Measurements from ENCODE around the gene PCDH12. TPM values are rescaled to one million over a fixed set of nuclear protein-coding genes. Genes with fewer than 3 reads are reported as not detected.

The PCDH12 gene
- total RNA-seq, 1 donor from 2014 or later: 3.2 TPM

DNA sequence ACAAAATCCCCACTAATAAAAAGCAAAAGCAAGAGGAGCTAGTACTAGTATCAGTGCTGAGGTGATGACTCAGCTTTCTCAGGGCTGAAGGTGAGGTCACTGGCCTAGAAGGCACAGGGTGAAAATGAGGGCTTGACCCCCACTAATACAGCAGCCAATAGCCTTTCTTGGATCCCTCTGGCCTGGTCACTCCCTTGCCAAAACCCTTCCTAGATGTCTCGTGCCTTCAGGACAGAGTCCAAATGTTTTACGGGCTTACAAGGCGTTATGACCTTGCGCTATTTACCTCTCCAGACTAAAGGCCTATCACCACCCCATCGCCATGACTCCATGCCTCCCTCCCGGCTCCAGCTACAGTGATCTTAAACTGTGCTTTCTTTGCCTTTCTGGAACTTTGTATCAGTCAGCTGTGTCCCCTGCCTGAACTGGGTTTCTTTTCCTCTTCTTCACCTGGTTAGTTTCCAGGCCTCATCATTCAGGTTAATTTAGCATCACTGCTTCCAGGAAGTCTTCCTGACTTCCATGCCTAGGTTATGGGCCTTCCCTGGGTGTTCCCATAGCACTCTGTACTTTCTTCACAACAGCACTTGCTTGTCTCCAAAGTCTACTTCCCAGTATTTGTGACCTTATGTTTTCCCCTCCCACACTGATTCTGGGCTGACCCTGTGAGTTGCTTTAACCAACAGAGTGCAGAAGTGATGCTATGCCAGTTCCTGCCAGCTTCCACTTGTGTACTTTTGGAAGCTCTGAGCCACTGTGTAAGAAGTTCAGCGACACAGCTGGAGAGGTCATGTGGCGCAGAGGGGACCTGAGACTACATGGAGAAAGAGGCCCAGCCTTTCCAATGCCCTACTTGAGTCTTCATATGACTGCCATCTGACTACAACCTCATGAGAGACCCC lies 38.5 kb downstream of the PCDH12 start:
- DNase-seq (ENCODE audit: extremely low spot score in 2 of 2): no peak
- Histone ChIP-seq H3K36me3 (no peaks in the 10 kb centered on the region), H3K4me1 (peaks cover 17% of the 10 kb centered on the region), H3K4me3 (no peak overlapping the region), H3K27me3 (no peaks in the 10 kb centered on the region), H3K9me3 (no peaks in the 10 kb centered on the region), H3K27ac (no peak overlapping the region)
- TF ChIP-seq POLR2A (IDR thresholded peaks at IDR 0.05): no peak
- TF ChIP-seq POLR2AphosphoS5 (IDR thresholded peaks at IDR 0.05; ENCODE audit: insufficient read depth in 1 of 2, low read depth in 1 of 2): no peak
- TF ChIP-seq, protein P1, sequence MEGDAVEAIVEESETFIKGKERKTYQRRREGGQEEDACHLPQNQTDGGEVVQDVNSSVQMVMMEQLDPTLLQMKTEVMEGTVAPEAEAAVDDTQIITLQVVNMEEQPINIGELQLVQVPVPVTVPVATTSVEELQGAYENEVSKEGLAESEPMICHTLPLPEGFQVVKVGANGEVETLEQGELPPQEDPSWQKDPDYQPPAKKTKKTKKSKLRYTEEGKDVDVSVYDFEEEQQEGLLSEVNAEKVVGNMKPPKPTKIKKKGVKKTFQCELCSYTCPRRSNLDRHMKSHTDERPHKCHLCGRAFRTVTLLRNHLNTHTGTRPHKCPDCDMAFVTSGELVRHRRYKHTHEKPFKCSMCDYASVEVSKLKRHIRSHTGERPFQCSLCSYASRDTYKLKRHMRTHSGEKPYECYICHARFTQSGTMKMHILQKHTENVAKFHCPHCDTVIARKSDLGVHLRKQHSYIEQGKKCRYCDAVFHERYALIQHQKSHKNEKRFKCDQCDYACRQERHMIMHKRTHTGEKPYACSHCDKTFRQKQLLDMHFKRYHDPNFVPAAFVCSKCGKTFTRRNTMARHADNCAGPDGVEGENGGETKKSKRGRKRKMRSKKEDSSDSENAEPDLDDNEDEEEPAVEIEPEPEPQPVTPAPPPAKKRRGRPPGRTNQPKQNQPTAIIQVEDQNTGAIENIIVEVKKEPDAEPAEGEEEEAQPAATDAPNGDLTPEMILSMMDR (IDR thresholded peaks at IDR 0.05): no peak
- intact Hi-C loops (cut with DNase I): loop anchor here (5.0 kb wide), 1 partner anchor 42 kb away; the partner anchor contains the start of gene PCDH1

DNA sequence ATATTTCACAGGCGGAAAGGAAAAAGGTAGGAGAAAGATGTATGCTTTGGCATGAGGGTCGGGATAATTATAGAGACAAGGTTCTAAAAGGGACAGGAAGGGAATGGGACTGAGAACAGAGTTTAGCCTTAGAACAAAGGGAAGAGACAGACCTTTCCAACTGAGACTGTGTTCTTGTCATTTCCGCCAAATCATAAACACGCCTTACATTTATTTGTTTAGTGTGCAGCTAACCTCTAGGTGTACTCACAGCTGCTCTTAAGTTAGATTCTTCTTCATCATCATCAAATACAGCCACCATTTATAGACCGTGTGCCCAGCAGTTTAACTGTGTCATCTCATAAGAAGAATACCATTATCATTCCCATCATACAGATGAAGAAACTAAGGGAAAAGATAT lies 40.2 kb downstream of the PCDH12 start:
- H3K27me3 ChIP-seq: no peaks in the 10 kb centered on the region
- intact Hi-C loops (cut with DNase I): no loop called here

DNA sequence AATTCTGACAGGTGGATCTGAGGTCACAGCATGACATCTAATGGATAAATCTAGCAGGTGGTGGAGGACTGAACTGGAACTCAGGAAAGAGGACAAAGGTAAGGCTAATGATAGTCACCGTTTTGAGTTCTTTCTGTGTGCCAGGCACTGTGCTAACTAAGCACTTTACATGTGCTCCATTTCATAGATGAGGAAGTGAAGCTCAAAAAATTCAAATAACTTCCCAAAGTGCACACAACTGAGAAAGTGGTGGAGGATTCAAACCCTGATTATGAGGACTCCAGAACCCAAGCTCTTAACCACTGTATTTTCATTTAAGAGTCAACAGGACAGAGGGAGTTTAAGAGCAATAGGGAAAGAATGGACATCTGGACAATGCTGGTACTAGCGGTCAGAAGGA lies 41.5 kb downstream of the PCDH12 start:
- no peak for DNase-seq (ENCODE audit: extremely low spot score in 2 of 2)
- intact Hi-C loops (cut with DNase I): no loop called here
- Histone ChIP-seq H3K9me3 (no peaks in the 10 kb centered on the region), H3K4me3 (no peak overlapping the region), H3K36me3 (no peaks in the 10 kb centered on the region), H3K27ac (no peak overlapping the region), H3K27me3 (no peaks in the 10 kb centered on the region), H3K4me1 (peaks cover 13% of the 10 kb centered on the region)
- TF ChIP-seq, protein P1 (IDR thresholded peaks at IDR 0.05): no peak
- TF ChIP-seq POLR2A (IDR thresholded peaks at IDR 0.05): no peak
- TF ChIP-seq POLR2AphosphoS5 (IDR thresholded peaks at IDR 0.05; ENCODE audit: insufficient read depth in 1 of 2, low read depth in 1 of 2): no peak

More for the DNA sequence above, 40.2 kb downstream of the PCDH12 start:
- Histone ChIP-seq H3K4me3 (no peak overlapping the region), H3K36me3 (no peaks in the 10 kb centered on the region), H3K9me3 (no peaks in the 10 kb centered on the region), H3K27ac (no peak overlapping the region), H3K4me1 (peaks cover 19% of the 10 kb centered on the region)
- no peak for TF ChIP-seq POLR2AphosphoS5 (IDR thresholded peaks at IDR 0.05; ENCODE audit: insufficient read depth in 1 of 2, low read depth in 1 of 2)
- TF ChIP-seq POLR2A (IDR thresholded peaks at IDR 0.05): no peak
- TF ChIP-seq, protein P1 (IDR thresholded peaks at IDR 0.05): no peak
- DNase-seq (ENCODE audit: extremely low spot score in 2 of 2): no peak

DNA sequence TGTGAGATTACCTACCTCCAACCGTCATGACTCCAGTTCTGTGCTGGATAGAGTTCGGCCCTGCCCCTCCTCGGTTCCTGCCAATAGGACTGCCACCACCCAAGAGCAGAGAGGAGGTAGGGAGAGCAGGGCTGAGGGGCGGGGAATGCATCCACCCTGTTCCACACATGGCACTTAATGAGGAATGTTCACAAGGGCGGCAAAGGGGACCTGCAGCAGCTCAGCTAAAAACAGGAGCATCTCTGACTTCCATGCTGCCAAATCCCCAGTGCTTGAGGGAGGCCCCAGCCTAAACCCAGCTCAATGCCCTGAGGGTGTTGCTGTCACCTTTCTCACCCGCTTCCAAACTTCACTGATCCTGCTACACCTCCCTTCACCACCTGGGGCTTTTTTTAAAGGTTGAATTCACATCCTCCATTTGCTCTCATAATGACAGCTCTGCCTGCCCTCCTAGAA lies 42.1 kb downstream of the PCDH12 start:
- Histone ChIP-seq H3K27ac (no peak overlapping the region), H3K27me3 (no peaks in the 10 kb centered on the region), H3K9me3 (no peaks in the 10 kb centered on the region), H3K4me3 (no peak overlapping the region), H3K36me3 (no peaks in the 10 kb centered on the region), H3K4me1 (peaks cover 13% of the 10 kb centered on the region)
- TF ChIP-seq POLR2A (IDR thresholded peaks at IDR 0.05) (no peak), POLR2AphosphoS5 (IDR thresholded peaks at IDR 0.05; ENCODE audit: insufficient read depth in 1 of 2, low read depth in 1 of 2) (no peak)
- TF ChIP-seq, protein P1 (IDR thresholded peaks at IDR 0.05): no peak
- no peak for DNase-seq (ENCODE audit: extremely low spot score in 2 of 2)
- intact Hi-C loops (cut with DNase I): no loop called here

DNA sequence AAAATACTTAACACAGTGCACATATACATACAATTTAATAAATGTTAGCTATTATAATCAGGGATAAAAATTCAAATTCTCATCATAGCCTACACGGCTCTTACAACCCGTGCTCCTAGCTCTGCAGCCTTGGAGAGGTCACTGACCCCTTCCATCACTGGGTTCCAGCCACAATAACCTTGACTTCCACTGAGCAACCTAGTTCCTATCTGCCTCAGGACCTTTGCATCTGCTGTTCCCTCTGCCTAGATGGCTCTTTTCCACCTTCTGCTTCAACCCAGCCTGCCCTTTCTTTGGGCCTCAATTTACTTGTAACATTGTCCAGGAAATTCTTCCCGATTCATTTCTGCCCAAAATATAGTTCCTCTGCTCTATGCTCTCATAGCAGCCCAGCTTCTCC lies 43.2 kb downstream of the PCDH12 start:
- no peaks in the 10 kb centered on the region for H3K9me3 ChIP-seq
- TF ChIP-seq POLR2A (IDR thresholded peaks at IDR 0.05) (no peak), POLR2AphosphoS5 (IDR thresholded peaks at IDR 0.05; ENCODE audit: insufficient read depth in 1 of 2, low read depth in 1 of 2) (no peak)
- TF ChIP-seq, protein P1 (IDR thresholded peaks at IDR 0.05): no peak
- H3K27me3 ChIP-seq: no peaks in the 10 kb centered on the region
- H3K4me1 ChIP-seq: peaks cover 13% of the 10 kb centered on the region
- intact Hi-C loops (cut with DNase I): no loop called here
- H3K4me3 ChIP-seq: no peak overlapping the region
- DNase-seq (ENCODE audit: extremely low spot score in 2 of 2): no peak
- H3K27ac ChIP-seq: no peak overlapping the region
- H3K36me3 ChIP-seq: no peaks in the 10 kb centered on the region

Data from vagina (tissue), 2 donors.